ENCODE results near the gene ABLIM3. TPM values are rescaled to one million over a fixed set of nuclear protein-coding genes. Genes with fewer than 3 reads are reported as not detected.

The ABLIM3 gene
- polyA plus RNA-seq, 1 donor (not counting 4 experiments of a cell fraction or from before 2014, with no cell fraction given): 7.9 TPM

- no peak for TF ChIP-seq EZH2 (IDR thresholded peaks at IDR 0.05; ENCODE audit: low read length)
- TF ChIP-seq, protein P1, sequence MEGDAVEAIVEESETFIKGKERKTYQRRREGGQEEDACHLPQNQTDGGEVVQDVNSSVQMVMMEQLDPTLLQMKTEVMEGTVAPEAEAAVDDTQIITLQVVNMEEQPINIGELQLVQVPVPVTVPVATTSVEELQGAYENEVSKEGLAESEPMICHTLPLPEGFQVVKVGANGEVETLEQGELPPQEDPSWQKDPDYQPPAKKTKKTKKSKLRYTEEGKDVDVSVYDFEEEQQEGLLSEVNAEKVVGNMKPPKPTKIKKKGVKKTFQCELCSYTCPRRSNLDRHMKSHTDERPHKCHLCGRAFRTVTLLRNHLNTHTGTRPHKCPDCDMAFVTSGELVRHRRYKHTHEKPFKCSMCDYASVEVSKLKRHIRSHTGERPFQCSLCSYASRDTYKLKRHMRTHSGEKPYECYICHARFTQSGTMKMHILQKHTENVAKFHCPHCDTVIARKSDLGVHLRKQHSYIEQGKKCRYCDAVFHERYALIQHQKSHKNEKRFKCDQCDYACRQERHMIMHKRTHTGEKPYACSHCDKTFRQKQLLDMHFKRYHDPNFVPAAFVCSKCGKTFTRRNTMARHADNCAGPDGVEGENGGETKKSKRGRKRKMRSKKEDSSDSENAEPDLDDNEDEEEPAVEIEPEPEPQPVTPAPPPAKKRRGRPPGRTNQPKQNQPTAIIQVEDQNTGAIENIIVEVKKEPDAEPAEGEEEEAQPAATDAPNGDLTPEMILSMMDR (optimal IDR thresholded peaks at IDR 0.05 in 1 of 3, IDR thresholded peaks at IDR 0.05 in 1 of 3, conservative IDR thresholded peaks at IDR 0.05 in 1 of 3; ENCODE audit: extremely low read depth in 1 of 3, insufficient read depth in 2 of 3, low read length in 3 of 3): no peak
- no peak overlapping the region for H3K9ac ChIP-seq (ENCODE audit: control insufficient read depth, extremely low read depth, insufficient read depth, low read length)
- FAIRE-seq (no peak), DNase-seq (ENCODE audit: low read depth, low spot score) (no peak)
- H3K4me1 ChIP-seq (ENCODE audit: control insufficient read depth, extremely low read depth, insufficient read depth, low read length): no peaks in the 10 kb centered on the region
- dilution Hi-C loops (cut with MboI; ENCODE audit: extremely low pct_ligation_motif_present, low sequenced_read_pairs): no loop called here
- H3K9me3 ChIP-seq (ENCODE audit: control insufficient read depth, low read depth, low read length): no peaks in the 10 kb centered on the region
- H3K27ac ChIP-seq (ENCODE audit: control insufficient read depth, insufficient read depth, low read length): no peak overlapping the region
- H3K36me3 ChIP-seq (ENCODE audit: control insufficient read depth in 2 of 2, extremely low read depth in 1 of 2, insufficient read depth in 2 of 2, low read length in 2 of 2): peaks cover under 1 to 5% of the 10 kb centered on the region in 2 experiments
- no peaks in the 10 kb centered on the region for H3K79me2 ChIP-seq (ENCODE audit: control insufficient read depth, insufficient read depth, low read length)
- H3K4me3 ChIP-seq (ENCODE audit: control insufficient read depth in 2 of 3, extremely low read depth in 1 of 3, insufficient read depth in 2 of 3, low read depth in 1 of 3, low read length in 3 of 3): no peak overlapping the region
- H4K20me1 ChIP-seq (ENCODE audit: control insufficient read depth, extremely low read depth, insufficient read depth, low read length): no peaks in the 10 kb centered on the region
- H3K9me1 ChIP-seq (ENCODE audit: control insufficient read depth, extremely low read depth, insufficient read depth, low read length): no peaks in the 10 kb centered on the region
- no peak overlapping the region for H3K4me2 ChIP-seq (ENCODE audit: control insufficient read depth, extremely low read depth, insufficient read depth, low read depth, low read length)
- no peak overlapping the region for H2AFZ ChIP-seq (ENCODE audit: control insufficient read depth, low read length)
- no peaks in the 10 kb centered on the region for H3K27me3 ChIP-seq (ENCODE audit: control insufficient read depth, extremely low read depth, insufficient read depth, low read length)
Measured at GRCh38 chr5:149309354-149309753, 168.1 kb downstream of the ABLIM3 start.

Other genes with a start within 250 kb of the ABLIM3 start
- 13.8 to 19.0 TPM (median 18.9 TPM) in 3 replicates for gene SH3TC2, start 78.4 kb upstream of the ABLIM3 start, polyA plus RNA-seq
- gene AFAP1L1, start 130.4 kb downstream of the ABLIM3 start, polyA plus RNA-seq: 3.6 to 5.0 TPM (median 4.6 TPM) in 3 replicates
- gene GRPEL2, start 204.0 kb downstream of the ABLIM3 start, polyA plus RNA-seq: 11.4 to 17.5 TPM (median 11.7 TPM) in 3 replicates
- 9.5 to 12.8 TPM (median 9.9 TPM) in 3 replicates for gene PCYOX1L, start 216.6 kb downstream of the ABLIM3 start, polyA plus RNA-seq
- gene IL17B, start 237.8 kb downstream of the ABLIM3 start, polyA plus RNA-seq: not detected in 3 replicates